ENCODE results near the gene TMEM259. TPM values are rescaled to one million over a fixed set of nuclear protein-coding genes. Genes with fewer than 3 reads are reported as not detected.

The TMEM259 gene
- total and polyA plus RNA-seq, 9 of the 15 experiments (the other 6 are each of a cell fraction or from before 2014, with no cell fraction given), result 0.52 to 231 (median 63.6) TPM

- peak; percentile 54; the same call in 1 of the 2 replicates for TF ChIP-seq NKRF (IDR thresholded peaks at IDR 0.05; ENCODE audit: borderline replicate concordance)
- peak; percentile 15; the same call in 1 of the 2 replicates for TF ChIP-seq TCF7 (IDR thresholded peaks at IDR 0.05; ENCODE audit: borderline replicate concordance)
- TF ChIP-seq TCF7L2 (IDR thresholded peaks at IDR 0.05; ENCODE audit: low read depth, low read length), result no peak
- no peak for TF ChIP-seq SOX6 (IDR thresholded peaks at IDR 0.05)
- peak; percentile 38 for TF ChIP-seq RBM25 (IDR thresholded peaks at IDR 0.05; ENCODE audit: low read depth, low read length, severe bottlenecking)
- TF ChIP-seq, protein P1, sequence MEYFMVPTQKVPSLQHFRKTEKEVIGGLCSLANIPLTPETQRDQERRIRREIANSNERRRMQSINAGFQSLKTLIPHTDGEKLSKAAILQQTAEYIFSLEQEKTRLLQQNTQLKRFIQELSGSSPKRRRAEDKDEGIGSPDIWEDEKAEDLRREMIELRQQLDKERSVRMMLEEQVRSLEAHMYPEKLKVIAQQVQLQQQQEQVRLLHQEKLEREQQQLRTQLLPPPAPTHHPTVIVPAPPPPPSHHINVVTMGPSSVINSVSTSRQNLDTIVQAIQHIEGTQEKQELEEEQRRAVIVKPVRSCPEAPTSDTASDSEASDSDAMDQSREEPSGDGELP (CRISPR knock-in tag; IDR thresholded peaks at IDR 0.05; ENCODE audit: borderline replicate concordance), result peak; percentile 80; the same call in 1 of the 2 replicates
- TF ChIP-seq CXXC5 (CRISPR knock-in tag; IDR thresholded peaks at IDR 0.05), result 0 out of 2 replicates have a peak, but pooled peaks have one; percentile 34
- no peak for TF ChIP-seq ZEB2 (IDR thresholded peaks at IDR 0.05)
- TF ChIP-seq SMARCA5 (IDR thresholded peaks at IDR 0.05), result peak; percentile 60; the same call in 1 of the 2 replicates
- TF ChIP-seq FOXJ2 (tag; IDR thresholded peaks at IDR 0.05), result no peak
- no peak for TF ChIP-seq PYGO2 (tag; IDR thresholded peaks at IDR 0.05)
- peak; percentile 59; the same call in 1 of the 2 replicates for TF ChIP-seq POLR2A (conservative IDR thresholded peaks at IDR 0.05)
- TF ChIP-seq THRA (IDR thresholded peaks at IDR 0.05), result no peak
- TF ChIP-seq ZBTB11 (CRISPR knock-in tag; IDR thresholded peaks at IDR 0.05), result peak in 1 of 3 experiments; percentile 90; a peak in 2 of 6 replicates
- TF ChIP-seq, protein P2, sequence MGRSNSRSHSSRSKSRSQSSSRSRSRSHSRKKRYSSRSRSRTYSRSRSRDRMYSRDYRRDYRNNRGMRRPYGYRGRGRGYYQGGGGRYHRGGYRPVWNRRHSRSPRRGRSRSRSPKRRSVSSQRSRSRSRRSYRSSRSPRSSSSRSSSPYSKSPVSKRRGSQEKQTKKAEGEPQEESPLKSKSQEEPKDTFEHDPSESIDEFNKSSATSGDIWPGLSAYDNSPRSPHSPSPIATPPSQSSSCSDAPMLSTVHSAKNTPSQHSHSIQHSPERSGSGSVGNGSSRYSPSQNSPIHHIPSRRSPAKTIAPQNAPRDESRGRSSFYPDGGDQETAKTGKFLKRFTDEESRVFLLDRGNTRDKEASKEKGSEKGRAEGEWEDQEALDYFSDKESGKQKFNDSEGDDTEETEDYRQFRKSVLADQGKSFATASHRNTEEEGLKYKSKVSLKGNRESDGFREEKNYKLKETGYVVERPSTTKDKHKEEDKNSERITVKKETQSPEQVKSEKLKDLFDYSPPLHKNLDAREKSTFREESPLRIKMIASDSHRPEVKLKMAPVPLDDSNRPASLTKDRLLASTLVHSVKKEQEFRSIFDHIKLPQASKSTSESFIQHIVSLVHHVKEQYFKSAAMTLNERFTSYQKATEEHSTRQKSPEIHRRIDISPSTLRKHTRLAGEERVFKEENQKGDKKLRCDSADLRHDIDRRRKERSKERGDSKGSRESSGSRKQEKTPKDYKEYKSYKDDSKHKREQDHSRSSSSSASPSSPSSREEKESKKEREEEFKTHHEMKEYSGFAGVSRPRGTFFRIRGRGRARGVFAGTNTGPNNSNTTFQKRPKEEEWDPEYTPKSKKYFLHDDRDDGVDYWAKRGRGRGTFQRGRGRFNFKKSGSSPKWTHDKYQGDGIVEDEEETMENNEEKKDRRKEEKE (IDR thresholded peaks at IDR 0.05; ENCODE audit: borderline replicate concordance in 1 of 2, control insufficient read depth in 1 of 2, low read depth in 2 of 2, low read length in 1 of 2), result no peak
Observed at GRCh38 chr19:1028062-1028926, 7.4 kb upstream of the TMEM259 start (continued).
